Gastroesophageal sphincter (tissue), 3 donors: ENCODE data around the gene JPT1.

Experiments
- EP300 ChIP-seq: sonication (generic); formaldehyde crosslinking; IDR thresholded peaks from one replicate; pipeline ENCODE4 v1.6.1; 2017; ENCODE audit warnings: antibody characterized with exemption, mild to moderate bottlenecking
- POLR2A ChIP-seq, 2 donors: fragments of 450-650 bp; IDR thresholded peaks; one replicate each; pipeline ENCODE4 v1.6.1; 2017; ENCODE audit warnings: antibody characterized with exemption in 2 of 2, mild to moderate bottlenecking in 2 of 2, moderate library complexity in 1 of 2
- POLR2AphosphoS5 ChIP-seq: sonication (generic); formaldehyde crosslinking; IDR thresholded peaks from one replicate; pipeline ENCODE4 v1.6.1; 2017; ENCODE audit warnings: antibody characterized with exemption
- TF ChIP-seq, protein P1 (sequence below), 4 experiments: fragments of 200-600 bp in 2 of 4; fragments of 450-650 bp in 2 of 4; sonication (generic) in 1 of 4; IDR thresholded peaks; one replicate each; pipeline ENCODE4 v1.5.1; 2017 to 2019; ENCODE audit warnings: antibody characterized with exemption in 4 of 4, mild to moderate bottlenecking in 2 of 4, moderate library complexity in 2 of 4

DNA sequence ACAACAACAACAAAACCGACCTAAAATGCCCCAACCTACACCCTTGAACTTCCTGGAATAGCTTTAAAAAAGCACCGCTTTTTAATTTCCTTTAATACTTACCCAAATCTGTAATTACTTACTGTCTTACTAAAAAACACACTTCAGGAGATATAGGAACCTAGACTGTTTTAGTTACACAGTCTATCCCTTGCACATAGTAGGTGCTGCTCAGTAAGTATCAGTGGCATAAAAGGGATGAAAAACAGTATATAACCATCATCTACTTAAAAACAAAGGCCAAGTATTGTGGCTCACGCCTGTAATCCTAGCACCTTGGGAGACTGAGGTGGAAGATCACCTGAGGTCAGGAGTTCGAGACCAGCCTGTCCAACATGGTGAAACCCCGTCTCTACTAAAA, 22.3 kb upstream of the JPT1 start:
- no peak for TF ChIP-seq POLR2A (IDR thresholded peaks at IDR 0.05)
- no peak for TF ChIP-seq EP300
- no peak for TF ChIP-seq POLR2AphosphoS5
- TF ChIP-seq, protein P1, sequence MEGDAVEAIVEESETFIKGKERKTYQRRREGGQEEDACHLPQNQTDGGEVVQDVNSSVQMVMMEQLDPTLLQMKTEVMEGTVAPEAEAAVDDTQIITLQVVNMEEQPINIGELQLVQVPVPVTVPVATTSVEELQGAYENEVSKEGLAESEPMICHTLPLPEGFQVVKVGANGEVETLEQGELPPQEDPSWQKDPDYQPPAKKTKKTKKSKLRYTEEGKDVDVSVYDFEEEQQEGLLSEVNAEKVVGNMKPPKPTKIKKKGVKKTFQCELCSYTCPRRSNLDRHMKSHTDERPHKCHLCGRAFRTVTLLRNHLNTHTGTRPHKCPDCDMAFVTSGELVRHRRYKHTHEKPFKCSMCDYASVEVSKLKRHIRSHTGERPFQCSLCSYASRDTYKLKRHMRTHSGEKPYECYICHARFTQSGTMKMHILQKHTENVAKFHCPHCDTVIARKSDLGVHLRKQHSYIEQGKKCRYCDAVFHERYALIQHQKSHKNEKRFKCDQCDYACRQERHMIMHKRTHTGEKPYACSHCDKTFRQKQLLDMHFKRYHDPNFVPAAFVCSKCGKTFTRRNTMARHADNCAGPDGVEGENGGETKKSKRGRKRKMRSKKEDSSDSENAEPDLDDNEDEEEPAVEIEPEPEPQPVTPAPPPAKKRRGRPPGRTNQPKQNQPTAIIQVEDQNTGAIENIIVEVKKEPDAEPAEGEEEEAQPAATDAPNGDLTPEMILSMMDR (IDR thresholded peaks at IDR 0.05), result no peak
